Epithelial cell of proximal tubule (primary cell): Measurements from ENCODE around the gene KDM8. TPM values are rescaled to one million over a fixed set of nuclear protein-coding genes. Genes with fewer than 3 reads are reported as not detected.

Experiments used
- DNase-seq: peaks from one replicate; pipeline ENCODE4 v3.0.0-alpha.2; 2011; ENCODE audit warnings: low read depth
- H3K4me3 ChIP-seq: 2 replicates; pipeline ENCODE4 v1.5.1; 2011; ENCODE audit warnings: low read depth, mild to moderate bottlenecking, low read length
- CTCF ChIP-seq: conservative IDR thresholded peaks from 2 replicates; pipeline ENCODE4 v1.5.1; 2012; ENCODE audit warnings: low read depth, mild to moderate bottlenecking, low read length
- total RNA-seq: library from RNA; depleted of rRNA; stranded (reverse); fragments of >200 nt; gene quantifications from 2 replicates; pipeline ENCODE4 v1.2.3, GENCODE V29; 2015

The KDM8 gene
- total RNA-seq, 1 donor from 2014 or later: 13.8 TPM

GRCh38 chr16:27179500-27180072, 23.7 kb upstream of the KDM8 start:
- TF ChIP-seq CTCF: peak; percentile 94
- H3K4me3 ChIP-seq: no peak overlapping the region
- DNase-seq: no peak

DNA sequence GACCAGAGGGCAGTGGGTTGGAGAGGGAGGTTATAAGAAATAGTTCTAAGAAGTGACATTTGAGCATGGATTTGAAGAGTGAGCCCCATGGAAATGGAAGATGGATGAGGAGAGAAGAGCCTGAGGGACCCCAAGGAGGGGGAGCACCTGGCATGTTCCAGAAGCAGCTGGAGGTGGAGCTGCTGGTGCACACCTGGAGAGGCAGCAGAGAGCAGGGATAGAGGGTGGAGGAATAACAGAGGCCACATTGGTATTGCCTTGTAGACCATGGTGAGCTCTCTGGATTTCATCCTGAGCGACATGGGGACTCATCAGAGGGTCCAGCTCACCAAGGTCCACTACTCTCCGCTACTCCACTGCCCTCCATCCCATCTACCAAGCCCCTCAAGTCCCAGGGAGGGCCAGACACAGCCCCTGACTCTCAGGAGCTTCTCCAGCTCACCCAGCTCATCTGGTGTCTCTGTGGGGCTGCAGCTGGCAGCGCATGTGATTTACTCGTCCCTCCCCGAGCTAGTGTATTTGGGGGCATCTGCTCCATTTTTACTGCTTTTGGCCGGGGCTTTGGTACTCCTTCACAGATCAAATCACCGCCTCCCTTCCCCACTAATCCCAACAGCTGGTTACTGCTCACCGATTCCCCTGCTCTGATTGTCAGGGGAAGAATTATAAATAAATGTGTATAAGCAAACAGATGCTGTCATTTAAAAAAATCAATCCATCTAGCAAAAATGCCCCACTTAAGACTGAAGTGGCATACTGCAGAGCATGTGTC, 22.1 kb upstream of the KDM8 start:
- H3K4me3 ChIP-seq: no peak overlapping the region
- no peak for DNase-seq
- TF ChIP-seq CTCF: peak; percentile 24

- H3K4me3 ChIP-seq: no peak overlapping the region
- DNase-seq: no peak
- no peak for TF ChIP-seq CTCF
These were observed 20.4 kb upstream of the KDM8 start for GRCh38 chr16:27182906-27183405.

GRCh38 chr16:27185776-27186130, 17.6 kb upstream of the KDM8 start:
- no peak for DNase-seq

DNA sequence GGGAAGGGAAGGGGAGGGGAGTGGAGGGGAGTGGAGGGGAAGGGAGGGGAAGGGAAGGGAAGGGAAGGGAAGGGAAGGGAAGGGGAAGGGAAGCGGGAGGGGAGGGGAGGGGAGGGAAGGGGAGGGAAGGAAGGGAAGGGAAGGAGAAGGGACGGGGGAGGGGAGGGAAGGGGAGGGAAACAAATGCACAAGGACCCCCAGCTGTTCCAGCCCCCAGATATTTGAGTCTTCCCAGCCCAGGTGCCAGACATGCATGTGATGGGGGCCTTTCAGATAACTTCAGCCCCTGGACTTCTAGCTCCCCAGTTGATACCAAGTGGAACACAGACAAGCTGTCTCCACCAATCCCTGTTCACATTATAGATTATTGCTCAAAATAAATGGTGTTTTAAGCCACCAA, 14.7 kb upstream of the KDM8 start:
- DNase-seq: no peak
- no peak overlapping the region for H3K4me3 ChIP-seq
- no peak for TF ChIP-seq CTCF

More at GRCh38 chr16:27185776-27186130, 17.6 kb upstream of the KDM8 start:
- TF ChIP-seq CTCF: no peak
- no peak overlapping the region for H3K4me3 ChIP-seq

DNA sequence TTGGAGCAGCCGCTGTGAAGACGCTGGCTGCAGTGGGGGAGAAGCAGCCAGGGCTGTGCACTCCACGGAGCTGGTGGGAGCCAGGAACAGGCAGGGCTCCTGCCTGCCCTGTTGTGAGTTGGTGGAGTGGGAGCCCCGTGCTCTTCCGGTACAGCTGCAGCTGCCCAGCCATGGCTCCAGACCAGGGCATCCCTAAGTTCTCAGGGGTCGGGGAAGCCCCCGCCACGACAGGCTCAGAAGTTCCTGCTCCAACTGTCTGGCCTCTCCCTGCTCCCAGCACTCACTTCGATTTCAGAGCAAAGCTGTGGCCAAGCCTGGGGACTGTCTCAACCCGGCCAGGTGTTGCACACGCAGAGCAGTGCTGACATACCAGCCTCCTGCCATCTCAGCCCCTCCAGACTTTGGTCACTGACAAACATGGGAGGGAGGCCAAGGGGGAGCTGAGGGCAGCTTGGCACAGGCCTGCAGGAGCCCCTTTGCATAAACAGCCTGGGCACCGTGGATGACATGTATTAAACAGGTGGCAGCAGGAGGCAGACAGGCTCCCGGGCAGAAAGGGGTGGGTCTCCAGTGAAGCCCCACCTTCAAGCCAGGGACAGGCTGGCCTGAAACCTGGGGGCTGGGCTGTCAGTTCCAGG, 13.9 kb upstream of the KDM8 start:
- no peak for TF ChIP-seq CTCF
- H3K4me3 ChIP-seq: no peak overlapping the region
- no peak for DNase-seq
